Sigmoid colon (tissue), 4 donors: ENCODE data around the gene KIF3B.

Experiments used
- CTCF ChIP-seq, 4 experiments: fragments of 450-650 bp in 3 of 4; fragments of 200-600 bp in 1 of 4; IDR thresholded peaks; one replicate each; pipeline ENCODE4 v1.5.1; 2016 to 2019; ENCODE audit warnings: antibody characterized with exemption in 4 of 4, mild to moderate bottlenecking in 3 of 4, moderate library complexity in 2 of 4
- EP300 ChIP-seq, 4 donors: sonication (generic); formaldehyde crosslinking; IDR thresholded peaks; one replicate each; pipeline ENCODE4 v1.6.1; 2017; ENCODE audit warnings: antibody characterized with exemption in 4 of 4

- TF ChIP-seq EP300 (IDR thresholded peaks at IDR 0.05) (no peak), CTCF (IDR thresholded peaks at IDR 0.05) (no peak)
Measured at GRCh38 chr20:32330555-32330897, 53.1 kb downstream of the KIF3B start.
